ENCODE measurements around the gene SMG9.

DNA sequence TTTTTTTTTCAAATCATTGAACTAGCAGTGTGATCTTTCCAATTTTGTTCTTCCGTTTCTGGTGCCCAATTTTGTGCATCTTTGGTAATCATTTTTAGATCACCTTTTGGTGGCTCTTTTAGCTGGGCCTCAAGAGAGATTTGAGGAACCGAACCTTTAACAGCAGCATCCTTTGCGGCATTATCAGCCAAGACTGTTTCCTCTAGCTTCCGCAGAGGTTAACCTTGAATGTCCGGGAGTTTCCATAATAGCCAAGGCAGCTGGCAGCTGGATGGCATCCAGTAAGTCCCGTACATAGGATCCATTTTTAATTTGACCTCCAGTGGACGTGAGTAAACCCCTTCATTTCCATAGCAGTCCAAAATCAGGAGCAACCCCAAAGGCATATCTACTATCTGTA, 29.3 kb downstream of the SMG9 start:
- TF ChIP-seq EP300 (IDR thresholded peaks at IDR 0.05) (no peak), POLR2A (IDR thresholded peaks at IDR 0.05) (no peak)
- TF ChIP-seq, protein P1, sequence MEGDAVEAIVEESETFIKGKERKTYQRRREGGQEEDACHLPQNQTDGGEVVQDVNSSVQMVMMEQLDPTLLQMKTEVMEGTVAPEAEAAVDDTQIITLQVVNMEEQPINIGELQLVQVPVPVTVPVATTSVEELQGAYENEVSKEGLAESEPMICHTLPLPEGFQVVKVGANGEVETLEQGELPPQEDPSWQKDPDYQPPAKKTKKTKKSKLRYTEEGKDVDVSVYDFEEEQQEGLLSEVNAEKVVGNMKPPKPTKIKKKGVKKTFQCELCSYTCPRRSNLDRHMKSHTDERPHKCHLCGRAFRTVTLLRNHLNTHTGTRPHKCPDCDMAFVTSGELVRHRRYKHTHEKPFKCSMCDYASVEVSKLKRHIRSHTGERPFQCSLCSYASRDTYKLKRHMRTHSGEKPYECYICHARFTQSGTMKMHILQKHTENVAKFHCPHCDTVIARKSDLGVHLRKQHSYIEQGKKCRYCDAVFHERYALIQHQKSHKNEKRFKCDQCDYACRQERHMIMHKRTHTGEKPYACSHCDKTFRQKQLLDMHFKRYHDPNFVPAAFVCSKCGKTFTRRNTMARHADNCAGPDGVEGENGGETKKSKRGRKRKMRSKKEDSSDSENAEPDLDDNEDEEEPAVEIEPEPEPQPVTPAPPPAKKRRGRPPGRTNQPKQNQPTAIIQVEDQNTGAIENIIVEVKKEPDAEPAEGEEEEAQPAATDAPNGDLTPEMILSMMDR (IDR thresholded peaks at IDR 0.05), result no peak
